HepG2 (cell line): ENCODE measurements around the gene SH3GL1. TPM values are rescaled to one million over a fixed set of nuclear protein-coding genes. Genes with fewer than 3 reads are reported as not detected.

Source experiments
- ARID2 ChIP-seq: sonication (generic); formaldehyde crosslinking; IDR thresholded peaks from 2 replicates; pipeline ENCODE4 v1.8.1; 2022; ENCODE audit warnings: mild to moderate bottlenecking, missing genetic modification reagents, borderline replicate concordance
- CENPT ChIP-seq: sonication (generic); formaldehyde crosslinking; IDR thresholded peaks from 2 replicates; pipeline ENCODE4 v1.8.0; 2022; ENCODE audit warnings: low read depth, mild to moderate bottlenecking, moderate library complexity, missing genetic modification reagents
- FOXK2 ChIP-seq: fragments of 450-650 bp; IDR thresholded peaks from 2 replicates; pipeline ENCODE4 v1.6.1; 2016
- IRF1 ChIP-seq: sonication (generic); formaldehyde crosslinking; IDR thresholded peaks from 2 replicates; pipeline ENCODE4 v1.4.0; 2020; ENCODE audit warnings: low read depth, mild to moderate bottlenecking, missing genetic modification reagents
- ISL2 ChIP-seq: sonication (generic); formaldehyde crosslinking; IDR thresholded peaks from 2 replicates; pipeline ENCODE4 v1.5.0; 2020; ENCODE audit warnings: missing genetic modification reagents
- RBFOX2 ChIP-seq: fragments of 200-400 bp; formaldehyde crosslinking; IDR thresholded peaks from 2 replicates; pipeline ENCODE4 v1.6.1; 2017; ENCODE audit warnings: low read depth, mild to moderate bottlenecking, low read length
- REXO4 ChIP-seq: sonication (generic); formaldehyde crosslinking; IDR thresholded peaks from 2 replicates; pipeline ENCODE4 v1.8.0; 2022; ENCODE audit warnings: missing genetic modification reagents, mild to moderate bottlenecking, borderline replicate concordance
- RORA ChIP-seq: sonication (generic); formaldehyde crosslinking; IDR thresholded peaks from 2 replicates; pipeline ENCODE4 v1.5.0; 2020; ENCODE audit warnings: mild to moderate bottlenecking, missing genetic modification reagents, moderate library complexity
- SALL1 ChIP-seq: sonication (generic); formaldehyde crosslinking; IDR thresholded peaks from 2 replicates; pipeline ENCODE4 v1.8.0; 2022; ENCODE audit warnings: mild to moderate bottlenecking, missing genetic modification reagents
- SATB2 ChIP-seq: sonication (generic); formaldehyde crosslinking; IDR thresholded peaks from 2 replicates; pipeline ENCODE4 v1.5.0; 2020; ENCODE audit warnings: missing genetic modification reagents
- SETDB1 ChIP-seq: sonication (generic); formaldehyde crosslinking; IDR thresholded peaks from 2 replicates; pipeline ENCODE4 v1.5.1; 2020; ENCODE audit warnings: missing genetic modification reagents, mild to moderate bottlenecking, borderline replicate concordance
- SIN3B ChIP-seq: fragments of 150-350 bp; IDR thresholded peaks from 2 replicates; pipeline ENCODE4 v1.6.1; 2014; ENCODE audit warnings: low read length
- ZBTB20 ChIP-seq: sonication (generic); formaldehyde crosslinking; IDR thresholded peaks from 2 replicates; pipeline ENCODE4 v1.8.1; 2023; ENCODE audit warnings: missing genetic modification reagents, low read depth, mild to moderate bottlenecking, borderline replicate concordance
- ZBTB39 ChIP-seq: sonication (generic); formaldehyde crosslinking; IDR thresholded peaks from 2 replicates; pipeline ENCODE4 v1.5.0; 2020; ENCODE audit warnings: missing genetic modification reagents
- ZC3H13 ChIP-seq: sonication (generic); formaldehyde crosslinking; IDR thresholded peaks from 2 replicates; pipeline ENCODE4 v1.8.1; 2023; ENCODE audit warnings: mild to moderate bottlenecking, missing genetic modification reagents, moderate library complexity
- ZFP91 ChIP-seq: sonication (generic); formaldehyde crosslinking; IDR thresholded peaks from 2 replicates; pipeline ENCODE4 v1.9.0; 2022; ENCODE audit warnings: missing genetic modification reagents, mild to moderate bottlenecking, borderline replicate concordance
- ZKSCAN1 ChIP-seq: fragments of 150-350 bp; IDR thresholded peaks from 2 replicates; pipeline ENCODE4 v1.6.1; 2014; ENCODE audit warnings: low read length
- ZNF34 ChIP-seq: sonication (generic); formaldehyde crosslinking; IDR thresholded peaks from 2 replicates; pipeline ENCODE4 v1.4.0; 2020; ENCODE audit warnings: mild to moderate bottlenecking, missing genetic modification reagents, borderline replicate concordance
- ZNF512 ChIP-seq: sonication (generic); formaldehyde crosslinking; IDR thresholded peaks from 2 replicates; pipeline ENCODE4 v1.4.0; 2020; ENCODE audit warnings: mild to moderate bottlenecking, missing genetic modification reagents
- ZNF574 ChIP-seq: sonication (generic); formaldehyde crosslinking; IDR thresholded peaks from 2 replicates; pipeline ENCODE4 v1.4.0; 2020; ENCODE audit warnings: missing genetic modification reagents
- ZNF672 ChIP-seq: sonication (generic); formaldehyde crosslinking; IDR thresholded peaks from 2 replicates; pipeline ENCODE4 v1.8.1; 2022; ENCODE audit warnings: missing genetic modification reagents
- polyA plus RNA-seq, 8 experiments: library from polyadenylated mRNA; depleted of rRNA in 3 of 8; stranded (reverse) in 7 of 8; unstranded in 1 of 8; fragments of >200 nt; fragmentation: Illumina TruSeq in 4 of 8; extraction: Trizol in 4 of 8; gene quantifications; 2 replicates each; pipeline versions ENCODE4 v1.2.1 to v1.2.3, GENCODE V29; 2011 to 2016; ENCODE audit warnings: low read depth in 4 of 8, missing spikeins in 1 of 8, mixed read lengths in 1 of 8; ENCODE audit not compliant: insufficient read depth in 1 of 8
- total RNA-seq, 5 experiments: library from RNA; depleted of rRNA; stranded (reverse); fragments of >200 nt; fragmentation: Illumina TruSeq; extraction: Trizol; gene quantifications; 2 replicates each; pipeline ENCODE4 v1.2.3, GENCODE V29; 2016; ENCODE audit warnings: low read depth in 1 of 5

Gene SH3GL1
- total and polyA plus RNA-seq, 2 of the 13 experiments (the other 11 are each of a cell fraction or from before 2014, with no cell fraction given) = 33.0 to 45.1 TPM

GRCh38 chr19:4400135-4400936 is at the start of gene SH3GL1 (continued):
- TF ChIP-seq ZNF574 (CRISPR knock-in tag) (peak; percentile 99), ZNF672 (CRISPR knock-in tag) (0 out of 2 replicates have a peak, but pooled peaks have one; percentile 8), ZBTB39 (no peak), CENPT (CRISPR knock-in tag) (no peak), FOXK2 (no peak), ZKSCAN1 (0 out of 2 replicates have a peak, but pooled peaks have one; percentile 21), SALL1 (peak; percentile 70), ZFP91 (CRISPR knock-in tag) (no peak; the same call in 1 of the 2 replicates), ISL2 (CRISPR knock-in tag) (peak; percentile 60; the same call in 1 of the 2 replicates), RBFOX2 (peak; percentile 79), SETDB1 (CRISPR knock-in tag) (no peak), ZBTB20 (no peak), SATB2 (CRISPR knock-in tag) (no peak), ZNF512 (CRISPR knock-in tag) (no peak), SIN3B (peak; percentile 87), ZC3H13 (CRISPR knock-in tag) (no peak), IRF1 (no peak), RORA (CRISPR knock-in tag) (no peak), ARID2 (no peak), REXO4 (no peak), ZNF34 (no peak)
